ENCODE measurements around the gene KLHL29. TPM values are rescaled to one million over a fixed set of nuclear protein-coding genes. Genes with fewer than 3 reads are reported as not detected.

Gene KLHL29
- total RNA-seq, 1 experiment from 2014 or later: 16.7 TPM

GRCh38 chr2:23540804-23541360 lies 155.9 kb downstream of the KLHL29 start:
- Histone ChIP-seq H3K9me3 (ENCODE audit: control insufficient read depth in 1 of 2, insufficient read depth in 1 of 2, low read depth in 1 of 2, low read length in 2 of 2) (no peaks in the 10 kb centered on the region), H3K9ac (ENCODE audit: low read length) (no peak overlapping the region), H3K27me3 (ENCODE audit: insufficient read depth, low read length) (no peaks in the 10 kb centered on the region), H3K79me2 (ENCODE audit: insufficient read depth, low read length) (no peaks in the 10 kb centered on the region), H3K36me3 (ENCODE audit: control insufficient read depth in 1 of 2, insufficient read depth in 2 of 2, low read length in 2 of 2) (no peaks in the 10 kb centered on the region), H3K4me1 (ENCODE audit: control insufficient read depth in 1 of 2, insufficient read depth in 2 of 2, low read length in 2 of 2) (peaks cover 0 to 11% of the 10 kb centered on the region in 2 experiments; a peak in 1 of 4 replicates), H3K4me2 (ENCODE audit: low read length) (no peak overlapping the region), H3K27ac (ENCODE audit: low read depth, low read length) (no peak overlapping the region), H2AFZ (ENCODE audit: low read depth, low read length, poor library complexity, severe bottlenecking) (no peak overlapping the region), H3K4me3 (replicated peaks in 1 of 2; ENCODE audit: low read depth in 1 of 2, low read length in 2 of 2) (no peak overlapping the region), H4K20me1 (ENCODE audit: insufficient read depth) (no peaks in the 10 kb centered on the region), H3K9me2 (ENCODE audit: insufficient read depth) (no peaks in the 10 kb centered on the region)
- ChIA-PET POLR2A (no interaction called here), RAD21 (ENCODE audit: low non-redundant PET in 1 of 2, low total read pairs in 2 of 2, uncharacterized antibody in 2 of 2, unreplicated experiment in 2 of 2) (no interaction called here), CTCF (no interaction called here)
- no TSS peak for BruUV-seq (replicated peaks)
- ATAC-seq: no peak
- DNase-seq (ENCODE audit: low read depth, low spot score): no peak
- intact Hi-C loops (cut with micrococcal nuclease): no loop called here
- TF ChIP-seq JUND (IDR thresholded peaks at IDR 0.05) (no peak), TCF7L2 (IDR thresholded peaks at IDR 0.05; ENCODE audit: borderline replicate concordance, extremely low read depth, insufficient read depth, insufficient read length) (no peak), CBX3 (IDR thresholded peaks at IDR 0.05; ENCODE audit: low read depth) (no peak), SIN3A (IDR thresholded peaks at IDR 0.05; ENCODE audit: low read depth) (no peak), ATF3 (IDR thresholded peaks at IDR 0.05) (no peak)

- POLR2A ChIA-PET: no interaction called here
- H3K9me2 ChIP-seq (ENCODE audit: insufficient read depth): no peaks in the 10 kb centered on the region
- no peak overlapping the region for H3K4me2 ChIP-seq (ENCODE audit: low read length)
- intact Hi-C loops (cut with micrococcal nuclease): no loop called here
- no peak overlapping the region for H3K4me3 ChIP-seq (replicated peaks in 1 of 2; ENCODE audit: low read depth in 1 of 2, low read length in 2 of 2)
- no peaks in the 10 kb centered on the region for H3K79me2 ChIP-seq (ENCODE audit: insufficient read depth, low read length)
- H3K27ac ChIP-seq (ENCODE audit: low read depth, low read length): no peak overlapping the region
- CTCF ChIA-PET: no interaction called here
- RAD21 ChIA-PET (ENCODE audit: low non-redundant PET in 1 of 2, low total read pairs in 2 of 2, uncharacterized antibody in 2 of 2, unreplicated experiment in 2 of 2): no interaction called here
- no peaks in the 10 kb centered on the region for H3K9me3 ChIP-seq (ENCODE audit: control insufficient read depth in 1 of 2, insufficient read depth in 1 of 2, low read depth in 1 of 2, low read length in 2 of 2)
- H3K27me3 ChIP-seq (ENCODE audit: insufficient read depth, low read length): no peaks in the 10 kb centered on the region
- H3K36me3 ChIP-seq (ENCODE audit: control insufficient read depth in 1 of 2, insufficient read depth in 2 of 2, low read length in 2 of 2): no peaks in the 10 kb centered on the region
- peak; percentile 57 for TF ChIP-seq TCF7L2 (IDR thresholded peaks at IDR 0.05; ENCODE audit: borderline replicate concordance, extremely low read depth, insufficient read depth, insufficient read length)
- no peak for TF ChIP-seq ZBTB33 (IDR thresholded peaks at IDR 0.05; ENCODE audit: extremely low read depth, insufficient replicate concordance, low read length)
- H3K4me1 ChIP-seq (ENCODE audit: control insufficient read depth in 1 of 2, insufficient read depth in 2 of 2, low read length in 2 of 2): peaks cover 0 to 14% of the 10 kb centered on the region in 2 experiments; a peak in 1 of 4 replicates
- H2AFZ ChIP-seq (ENCODE audit: low read depth, low read length, poor library complexity, severe bottlenecking): no peak overlapping the region
- no peaks in the 10 kb centered on the region for H4K20me1 ChIP-seq (ENCODE audit: insufficient read depth)
- DNase-seq (ENCODE audit: low read depth, low spot score) (no peak), ATAC-seq (no peak)
- no TSS peak for BruUV-seq (replicated peaks)
- no peak overlapping the region for H3K9ac ChIP-seq (ENCODE audit: low read length)
Measured at GRCh38 chr2:23541503-23542229, 156.7 kb downstream of the KLHL29 start.
